ENCODE results near the gene TMEM196.
"Not testable (repeated sequence)": the region's sequence is repeated elsewhere in the genome, so short reads cannot be mapped to it uniquely, and the experiment has no call there.

TMEM196 gene

GRCh38 chr7:19707240-19707639 lies 66.2 kb downstream of the TMEM196 start:
- no peak for DNase-seq (ENCODE audit: low spot score)

DNA sequence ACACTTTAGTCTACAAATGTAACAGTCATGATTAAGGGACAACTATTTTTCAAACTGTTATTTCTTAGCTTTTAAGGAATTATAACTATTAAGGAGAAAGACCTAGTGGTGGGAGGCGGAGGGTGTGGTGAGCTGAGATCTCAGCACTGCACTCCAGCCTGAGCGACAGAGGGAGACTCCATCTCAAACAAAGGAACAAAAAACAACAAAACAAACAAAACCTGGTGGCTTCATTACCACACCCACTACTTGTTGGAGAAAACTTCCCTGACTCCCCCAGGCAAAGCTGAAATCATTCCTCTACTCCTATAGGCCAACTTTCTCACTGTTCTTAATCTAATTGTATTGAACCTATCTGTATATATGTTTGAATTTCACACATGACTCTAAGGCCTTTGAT lies 67.8 kb downstream of the TMEM196 start:
- no peak for DNase-seq (ENCODE audit: low spot score)

DNA sequence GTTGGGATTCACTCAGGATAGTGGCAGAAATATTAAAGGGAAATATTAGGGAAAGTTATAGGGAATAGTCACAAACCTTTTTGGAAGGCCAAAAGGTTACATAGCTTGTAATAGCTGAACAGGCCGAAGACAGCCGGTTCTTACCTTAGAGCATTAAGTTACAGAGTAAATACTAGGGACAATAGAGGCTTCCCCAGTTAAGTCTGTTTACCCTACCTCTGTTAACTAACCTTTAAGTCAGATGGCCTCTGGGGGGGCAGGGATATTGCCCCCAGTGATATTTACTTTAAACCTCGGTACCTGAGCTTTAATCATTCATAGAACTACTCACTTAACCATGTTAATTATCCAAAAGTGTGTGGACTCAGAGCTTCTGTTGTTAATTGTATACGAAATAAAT lies 71.9 kb downstream of the TMEM196 start:
- no peak for DNase-seq (ENCODE audit: low spot score)

GRCh38 chr7:19700936-19701335 lies 72.5 kb downstream of the TMEM196 start:
- no peak for DNase-seq (ENCODE audit: low spot score)

DNA sequence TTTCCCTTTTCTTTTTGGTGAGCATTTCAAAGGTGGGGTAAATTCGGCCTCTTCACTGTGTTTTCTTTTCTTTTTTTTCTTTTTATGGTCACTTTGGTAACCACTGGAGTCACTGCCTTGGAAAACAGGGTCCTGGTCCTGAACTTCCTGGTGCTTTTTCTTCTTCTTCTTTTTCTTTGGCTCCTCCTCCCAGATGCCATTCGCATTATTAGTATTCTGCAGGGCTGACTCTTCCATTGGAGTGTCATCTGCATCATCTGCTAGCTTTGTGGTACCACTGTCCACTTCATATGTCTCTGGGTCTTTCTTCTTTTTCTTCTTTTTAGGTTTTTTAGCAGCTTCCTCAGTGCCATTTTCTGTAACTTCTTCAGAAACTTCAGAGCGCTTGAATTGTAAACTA lies 75.1 kb downstream of the TMEM196 start:
- no peak for DNase-seq (ENCODE audit: low spot score)

DNA sequence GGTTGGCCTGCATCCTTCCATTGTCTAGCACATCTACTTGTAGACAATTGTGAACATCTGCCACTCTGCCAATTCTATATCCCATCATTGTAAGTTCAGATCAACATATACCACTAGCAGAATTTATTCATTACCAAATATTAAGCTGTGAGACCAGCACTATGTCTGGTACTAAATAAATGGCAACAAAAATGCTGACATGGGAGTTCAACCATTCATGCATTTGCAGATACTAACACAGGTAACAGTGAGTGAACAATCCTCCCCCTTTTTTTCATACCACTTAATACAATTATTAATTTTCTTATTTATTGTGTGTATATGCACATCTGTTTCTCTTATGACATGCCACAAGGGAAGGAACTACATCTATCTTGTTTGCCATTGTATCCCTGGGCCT lies 76.5 kb downstream of the TMEM196 start:
- no peak for DNase-seq (ENCODE audit: low spot score)

DNA sequence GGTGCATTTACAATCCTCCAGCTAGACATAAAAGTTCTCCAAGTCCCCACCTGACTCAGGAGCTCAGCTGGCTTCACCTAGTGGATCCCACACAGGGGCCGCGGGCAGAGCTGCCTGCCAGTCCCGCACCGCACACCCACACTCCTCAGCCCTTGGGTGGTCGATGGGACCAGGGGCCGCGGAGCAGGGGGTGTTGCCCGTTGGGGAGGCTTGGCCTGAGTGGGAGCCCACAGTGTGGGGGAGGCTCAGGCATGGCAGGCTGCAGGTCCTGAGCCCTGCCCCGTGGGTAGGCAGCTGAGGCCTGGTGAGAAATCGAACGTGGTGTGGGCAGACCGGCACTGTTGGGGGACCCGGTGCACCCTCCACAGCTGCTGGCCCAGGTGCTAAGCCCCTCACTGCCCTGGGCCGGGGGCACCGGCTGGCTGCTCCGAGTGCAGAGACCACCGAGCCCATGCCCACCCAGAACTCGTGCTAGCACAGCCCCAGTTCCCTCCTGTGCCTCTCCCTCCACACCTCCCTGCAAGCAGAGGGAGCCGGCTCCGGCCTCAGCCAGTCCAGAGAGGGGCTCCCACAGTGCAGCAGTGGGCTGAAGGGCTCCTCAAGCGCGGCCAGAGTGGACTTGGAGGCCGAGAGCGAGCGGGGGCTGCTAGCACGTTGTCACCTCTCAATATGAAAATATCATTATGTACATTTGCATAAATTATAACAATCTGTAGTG lies 81.1 kb downstream of the TMEM196 start:
- no peak for DNase-seq (ENCODE audit: low spot score)

DNA sequence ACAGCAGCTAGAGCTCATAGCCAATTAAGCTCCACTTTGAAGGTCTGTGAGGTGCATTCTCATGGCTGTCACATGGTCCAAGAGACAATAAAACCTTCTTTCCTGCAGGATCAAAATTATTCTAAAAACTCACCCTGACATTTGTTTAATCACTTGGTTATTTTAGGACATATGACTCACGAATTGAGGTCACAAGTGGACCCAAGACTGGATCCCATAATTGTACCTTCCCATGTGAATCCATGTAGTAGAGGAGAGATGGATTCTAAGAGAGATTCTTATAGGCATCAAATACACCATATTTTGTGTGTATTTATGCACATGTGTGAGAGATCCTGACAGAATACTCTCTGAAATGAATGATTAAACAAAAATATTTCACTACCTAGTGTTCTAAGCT lies 82.7 kb downstream of the TMEM196 start:
- no peak for DNase-seq (ENCODE audit: low spot score)

- DNase-seq (ENCODE audit: low spot score), result not testable (repeated sequence)
These were observed 84.3 kb downstream of the TMEM196 start for GRCh38 chr7:19689130-19689529.

DNA sequence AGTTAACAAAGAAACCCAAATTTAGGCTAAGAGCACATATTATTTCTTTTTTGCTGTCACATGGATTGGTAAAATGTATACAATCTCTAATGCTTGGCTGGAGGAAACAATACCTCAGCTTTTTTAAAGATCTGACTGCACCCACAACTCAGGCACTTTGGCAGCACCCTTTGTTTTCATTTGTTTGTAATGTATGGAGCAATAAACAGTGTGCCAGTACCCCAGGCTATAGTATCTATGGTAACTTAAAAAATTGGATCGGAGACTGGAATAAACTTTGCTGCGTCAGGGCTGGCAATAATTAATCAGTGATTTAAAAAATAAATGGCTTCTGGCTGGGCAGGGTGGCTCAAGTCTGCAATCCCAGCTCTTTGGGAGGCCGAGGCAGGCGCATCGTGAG lies 91.8 kb downstream of the TMEM196 start:
- DNase-seq (ENCODE audit: low spot score), result no peak

DNA sequence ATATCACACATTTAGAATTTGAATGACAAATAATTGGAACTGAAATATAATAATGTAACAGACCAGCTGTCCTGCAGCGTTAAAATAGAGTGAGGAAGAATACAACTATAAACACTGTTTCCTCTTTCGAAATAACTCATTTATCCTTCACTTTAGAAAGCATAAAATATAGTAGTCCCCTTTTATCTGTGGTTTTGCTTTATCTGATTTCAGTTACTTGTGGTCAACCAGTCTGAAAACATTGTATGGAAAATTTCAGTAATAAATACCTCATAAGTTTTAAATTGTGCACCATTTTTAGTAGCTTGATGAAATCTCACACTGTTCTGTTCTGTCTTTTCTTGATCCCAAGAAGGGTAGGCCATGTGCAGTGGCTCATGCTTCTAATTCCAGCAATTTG lies 96.2 kb downstream of the TMEM196 start:
- no peak for DNase-seq (ENCODE audit: low spot score)

GRCh38 chr7:19675816-19676215 lies 97.6 kb downstream of the TMEM196 start:
- DNase-seq (ENCODE audit: low spot score), result no peak

GRCh38 chr7:19674266-19674960 lies 99.0 kb downstream of the TMEM196 start:
- DNase-seq (ENCODE audit: low spot score), result no peak

- DNase-seq (ENCODE audit: low spot score), result no peak
These were observed 102.6 kb downstream of the TMEM196 start for GRCh38 chr7:19670806-19671205.

All from left forelimb (tissue), 1 donor.